Fibroblast of upper back skin (primary cell): ENCODE data around the gene ECSIT.
"Not testable (repeated sequence)": the region's sequence is repeated elsewhere in the genome, so short reads cannot be mapped to it uniquely, and the experiment has no call there.

Source experiments
- DNase-seq: peaks from one replicate; pipeline ENCODE4 v3.0.0-alpha.2; 2013

ECSIT gene, protein sequence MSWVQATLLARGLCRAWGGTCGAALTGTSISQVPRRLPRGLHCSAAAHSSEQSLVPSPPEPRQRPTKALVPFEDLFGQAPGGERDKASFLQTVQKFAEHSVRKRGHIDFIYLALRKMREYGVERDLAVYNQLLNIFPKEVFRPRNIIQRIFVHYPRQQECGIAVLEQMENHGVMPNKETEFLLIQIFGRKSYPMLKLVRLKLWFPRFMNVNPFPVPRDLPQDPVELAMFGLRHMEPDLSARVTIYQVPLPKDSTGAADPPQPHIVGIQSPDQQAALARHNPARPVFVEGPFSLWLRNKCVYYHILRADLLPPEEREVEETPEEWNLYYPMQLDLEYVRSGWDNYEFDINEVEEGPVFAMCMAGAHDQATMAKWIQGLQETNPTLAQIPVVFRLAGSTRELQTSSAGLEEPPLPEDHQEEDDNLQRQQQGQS

DNA sequence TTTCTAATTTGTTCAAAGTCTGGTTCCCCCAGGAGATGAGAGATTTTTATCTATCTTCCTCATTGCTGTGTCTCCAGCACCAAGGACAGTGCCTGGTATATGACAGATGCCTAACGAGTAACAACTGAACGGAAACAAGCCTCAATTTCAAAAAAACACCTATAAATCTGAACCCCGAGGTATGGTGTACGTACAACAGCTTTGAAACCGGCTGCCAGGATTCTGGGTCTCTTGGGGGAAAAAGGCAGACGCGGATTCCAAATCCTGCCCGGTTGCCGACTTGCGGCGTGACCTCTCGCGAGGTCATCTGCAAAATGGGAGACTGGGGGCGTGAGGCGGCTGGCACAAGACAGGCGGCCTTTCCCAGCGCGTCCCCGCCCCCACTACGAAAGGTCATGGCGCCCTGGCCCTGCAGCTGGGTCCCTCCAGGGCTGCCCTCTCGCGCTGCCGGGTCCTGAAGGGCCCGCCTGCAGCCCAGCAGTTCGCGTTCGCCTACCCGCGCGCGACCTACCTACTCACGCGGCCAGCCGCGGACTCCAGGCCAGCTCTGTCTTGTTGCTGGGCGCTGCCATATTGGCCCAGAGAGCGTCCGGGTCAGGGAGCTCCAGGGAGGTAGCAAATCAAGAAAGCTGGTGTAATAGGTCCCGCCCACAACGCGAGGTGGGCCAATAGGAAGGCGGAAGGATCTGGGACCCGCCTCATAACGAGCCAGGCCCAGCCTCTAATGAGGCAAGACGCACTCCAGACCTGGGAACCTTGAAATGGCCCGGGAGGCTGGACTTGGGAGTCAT is at the start of gene ECSIT:
Gene ECSIT, minus strand, starts transcription at position 584 of the 791 bp plus-strand sequence. CDS start 9,964 bp downstream, outside the sequence.
- DNase-seq = peak; percentile 99

DNA sequence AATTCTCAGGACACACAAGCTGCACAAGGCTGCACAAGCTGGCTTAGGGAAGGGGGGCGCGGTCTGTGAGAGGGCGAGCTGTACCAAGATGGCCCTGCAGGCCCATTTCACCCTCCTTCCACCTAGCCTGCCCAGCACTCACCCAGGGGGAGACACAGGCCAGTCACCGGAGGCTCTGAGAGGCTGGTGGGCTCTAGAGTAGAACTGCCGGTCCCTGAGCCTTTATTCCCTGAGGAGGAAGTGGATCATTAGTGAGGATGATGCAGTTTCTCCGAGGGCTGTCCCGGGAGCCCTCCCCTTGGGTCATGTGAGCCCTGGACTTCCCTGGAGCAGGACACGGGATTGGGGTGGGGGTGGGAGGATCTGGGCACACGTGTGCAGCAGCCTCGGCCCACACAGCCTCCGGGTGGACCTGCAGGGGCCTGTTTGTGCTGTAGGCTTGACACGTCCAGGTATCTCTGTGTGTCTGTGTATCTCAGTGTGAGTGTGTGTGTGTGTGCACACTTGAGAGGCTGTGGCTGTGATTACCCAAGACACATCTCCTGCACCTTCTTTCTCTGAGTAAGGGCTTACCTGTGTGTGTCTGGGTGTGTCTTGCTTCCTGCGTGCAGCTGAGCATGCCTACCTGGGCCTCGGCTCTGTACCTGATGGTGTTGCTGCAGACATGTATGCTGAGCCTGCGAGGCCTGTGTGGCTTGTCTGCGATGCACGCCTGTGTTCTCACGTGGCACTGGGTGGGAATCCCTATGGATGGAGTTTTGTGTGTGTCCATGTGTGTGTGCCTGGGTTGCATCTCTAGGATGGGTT is 48.7 kb upstream of the ECSIT start, which contains the start of gene ACP5:
Gene ACP5, minus strand, starts transcription at position 195 of the 807 bp plus-strand sequence. CDS start 328 bp downstream, outside the sequence.
- DNase-seq = no peak

DNA sequence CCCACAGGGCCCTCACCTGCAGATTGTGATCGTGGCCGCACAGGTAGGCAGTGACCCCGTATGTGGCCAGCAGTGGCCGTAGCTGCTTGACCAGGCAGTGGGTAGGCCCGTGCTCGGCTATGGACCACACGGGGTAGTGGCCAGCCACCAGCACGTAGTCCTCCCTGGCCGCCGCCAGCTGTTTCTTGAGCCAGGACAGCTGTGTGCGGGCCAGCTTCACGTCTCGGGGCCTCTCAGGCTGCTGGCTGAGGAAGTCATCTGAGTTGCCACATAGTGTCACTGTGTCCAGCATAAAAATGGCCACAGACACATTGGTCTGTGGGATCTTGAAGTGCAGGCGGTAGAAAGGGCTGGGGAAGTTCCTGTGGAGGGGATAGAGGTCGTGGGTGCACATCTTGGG is 47.3 kb upstream of the ECSIT start:
- DNase-seq = no peak

DNA sequence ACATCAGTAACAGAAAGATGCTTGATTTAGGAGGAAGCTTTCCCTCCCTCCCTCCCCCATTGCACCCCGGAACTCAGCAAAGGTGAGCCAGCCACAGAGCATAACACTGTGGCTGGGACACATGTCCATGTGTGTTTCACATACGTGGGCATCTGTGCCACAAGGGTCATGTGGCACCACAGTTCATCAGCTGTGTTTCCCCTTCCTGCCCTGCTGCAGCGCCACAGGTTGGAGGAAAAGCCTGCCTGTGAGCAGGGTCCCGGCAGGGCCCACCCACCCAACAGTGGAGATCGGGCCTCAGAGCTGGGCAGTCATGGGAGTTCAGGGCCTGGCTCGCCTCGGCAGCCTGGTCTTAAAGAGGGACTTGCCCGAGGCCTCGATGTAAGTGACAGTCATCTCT is 45.8 kb upstream of the ECSIT start:
- no peak for DNase-seq

DNA sequence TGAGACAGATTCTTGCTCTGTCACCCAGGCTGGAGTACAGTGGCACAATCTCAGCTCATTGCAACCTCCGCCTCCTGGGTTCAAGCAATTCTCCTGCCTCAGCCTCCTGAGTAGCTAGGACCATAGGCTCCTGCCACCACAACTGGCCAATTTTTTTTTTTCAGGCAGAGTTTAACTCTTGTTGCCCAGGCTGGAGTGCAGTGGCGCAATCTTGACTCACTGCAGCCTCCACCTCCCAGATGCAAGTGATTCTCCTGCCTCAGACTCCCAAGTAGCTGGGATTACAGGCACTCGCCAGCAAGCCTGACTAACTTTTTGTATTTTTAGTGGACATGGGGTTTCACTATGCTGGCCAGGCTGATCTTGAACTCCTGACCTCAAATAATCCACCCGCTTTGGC is 44.8 kb upstream of the ECSIT start:
- DNase-seq = not testable (repeated sequence)

DNA sequence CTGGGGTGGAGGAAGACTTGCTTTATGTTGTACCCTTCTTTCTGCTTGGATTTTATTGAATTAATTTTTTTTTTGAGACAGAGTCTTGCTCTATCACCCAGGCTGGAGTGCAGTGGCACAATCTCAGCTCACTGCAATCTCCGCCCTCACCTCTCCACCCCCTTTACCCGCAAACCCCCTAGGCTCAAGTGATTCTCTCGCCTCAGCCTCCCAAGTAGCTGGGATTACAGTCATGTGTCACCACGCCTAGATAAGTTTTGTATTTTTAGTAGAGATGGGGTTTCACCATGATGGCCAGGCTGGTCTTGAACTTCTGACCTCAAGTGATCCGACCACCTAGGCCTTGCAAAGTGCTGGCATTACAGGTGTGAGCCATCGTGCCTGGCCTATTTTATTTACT is 44.4 kb upstream of the ECSIT start:
- DNase-seq = not testable (repeated sequence)

DNA sequence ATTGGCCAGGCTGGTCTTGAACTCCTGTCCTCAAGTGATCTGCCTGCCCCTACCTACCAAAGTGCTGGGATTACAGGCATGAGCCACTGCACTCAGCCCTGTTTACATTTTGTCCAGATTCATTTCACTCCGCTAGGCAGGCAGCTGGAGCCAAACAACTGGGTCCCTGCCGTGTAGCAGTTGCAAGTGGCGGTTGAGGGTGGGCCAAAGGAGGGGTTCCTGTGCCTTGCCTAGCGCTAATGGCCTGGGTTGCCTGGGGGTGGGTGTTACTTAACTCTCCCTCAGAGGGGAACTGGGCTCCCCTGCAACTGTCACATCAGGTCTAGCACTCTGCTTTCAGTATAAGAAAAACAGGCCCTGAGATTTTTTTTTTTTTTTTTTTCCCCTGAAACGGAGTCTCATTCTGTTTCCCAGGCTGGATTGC is 41.1 kb upstream of the ECSIT start:
- DNase-seq = no peak

DNA sequence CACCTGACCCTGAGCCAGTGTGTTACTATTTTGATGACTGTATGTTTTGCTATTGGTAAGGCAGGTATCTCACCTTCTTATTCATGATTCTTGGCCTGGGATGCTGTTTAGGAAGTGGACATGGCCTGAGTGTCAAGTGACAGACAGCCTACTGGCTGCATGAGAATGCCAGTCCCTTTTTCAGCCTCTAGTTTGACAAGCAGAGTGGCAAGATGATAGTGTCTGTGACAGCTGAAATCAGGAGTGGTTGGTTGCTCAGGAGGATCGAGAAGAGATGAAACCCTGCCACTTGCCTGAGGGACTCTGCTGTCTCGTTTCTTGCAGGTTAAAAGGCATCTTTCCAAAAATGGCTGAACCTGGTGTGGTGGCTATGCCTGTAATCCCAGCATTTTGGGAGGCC is 37.2 kb upstream of the ECSIT start:
- no peak for DNase-seq

DNA sequence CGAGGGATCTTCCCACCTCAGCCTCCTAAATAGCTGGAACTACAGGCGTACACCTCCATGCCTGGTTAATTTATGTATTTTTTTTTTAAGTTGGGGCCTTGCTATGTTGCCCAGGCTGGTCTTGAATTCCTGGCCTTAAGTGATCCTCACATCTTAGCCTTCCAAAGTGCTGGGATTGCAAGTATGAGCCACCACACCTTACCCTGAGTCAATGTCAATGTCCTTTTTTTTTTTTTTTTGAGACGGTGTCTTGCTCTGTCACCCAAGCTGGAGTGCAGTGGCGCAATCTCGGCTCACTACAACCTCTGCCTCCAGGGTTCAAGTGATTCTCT is 36.7 kb upstream of the ECSIT start:
- DNase-seq = not testable (repeated sequence)

DNA sequence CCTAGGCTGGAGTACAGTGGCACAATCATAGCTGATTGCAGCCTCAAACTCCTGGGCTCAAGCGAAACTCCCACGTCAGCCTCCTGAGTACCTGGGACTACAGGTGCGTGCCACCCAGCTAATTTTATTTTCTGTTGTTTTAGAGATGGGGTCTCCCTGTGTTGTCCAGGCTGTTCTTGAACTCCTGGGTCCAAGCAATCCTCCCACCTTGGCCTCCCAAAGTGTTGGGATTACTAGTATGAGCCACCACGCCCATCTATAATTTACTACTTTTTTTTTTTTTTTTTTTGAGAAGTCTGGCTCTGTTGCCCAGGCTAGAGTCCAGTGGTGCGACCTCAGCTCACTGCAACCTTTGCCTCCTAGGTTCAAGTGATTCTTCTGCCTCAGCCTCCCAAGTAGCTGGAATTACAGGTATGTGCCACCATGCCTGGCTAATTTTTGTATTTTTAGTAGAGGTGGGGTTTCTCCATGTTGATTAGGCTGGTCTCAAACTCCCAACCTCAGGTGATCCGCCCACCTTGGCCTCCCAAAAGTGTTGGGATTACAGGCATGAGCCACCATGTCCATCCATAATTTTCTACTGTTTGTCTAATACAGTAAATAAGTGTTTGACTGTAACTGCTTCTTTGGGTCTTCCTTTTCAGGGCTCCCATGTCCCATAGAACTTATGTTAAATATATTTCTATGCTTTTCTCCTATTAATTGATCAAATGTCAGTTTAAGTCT is 35.3 kb upstream of the ECSIT start:
- not testable (repeated sequence) for DNase-seq

DNA sequence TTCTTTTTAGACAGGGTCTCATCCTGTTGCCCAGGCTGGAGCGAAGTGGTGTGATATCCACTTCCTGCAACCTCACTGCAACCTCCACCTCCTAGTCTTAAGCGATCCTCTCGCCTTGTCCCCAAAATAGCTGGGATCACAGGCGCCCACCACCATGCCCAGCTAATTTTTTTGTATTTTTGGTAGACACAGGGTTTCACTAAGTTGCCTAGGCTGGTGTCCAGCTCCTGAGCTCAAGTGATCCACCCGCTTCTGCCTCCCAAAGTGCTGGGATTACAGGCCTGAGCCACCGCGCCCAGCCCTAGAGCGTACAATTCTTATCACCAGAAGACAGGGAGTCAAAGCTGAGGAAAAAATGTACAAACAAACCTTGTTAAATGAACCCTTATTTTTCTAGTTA is 34.6 kb upstream of the ECSIT start:
- DNase-seq = no peak

DNA sequence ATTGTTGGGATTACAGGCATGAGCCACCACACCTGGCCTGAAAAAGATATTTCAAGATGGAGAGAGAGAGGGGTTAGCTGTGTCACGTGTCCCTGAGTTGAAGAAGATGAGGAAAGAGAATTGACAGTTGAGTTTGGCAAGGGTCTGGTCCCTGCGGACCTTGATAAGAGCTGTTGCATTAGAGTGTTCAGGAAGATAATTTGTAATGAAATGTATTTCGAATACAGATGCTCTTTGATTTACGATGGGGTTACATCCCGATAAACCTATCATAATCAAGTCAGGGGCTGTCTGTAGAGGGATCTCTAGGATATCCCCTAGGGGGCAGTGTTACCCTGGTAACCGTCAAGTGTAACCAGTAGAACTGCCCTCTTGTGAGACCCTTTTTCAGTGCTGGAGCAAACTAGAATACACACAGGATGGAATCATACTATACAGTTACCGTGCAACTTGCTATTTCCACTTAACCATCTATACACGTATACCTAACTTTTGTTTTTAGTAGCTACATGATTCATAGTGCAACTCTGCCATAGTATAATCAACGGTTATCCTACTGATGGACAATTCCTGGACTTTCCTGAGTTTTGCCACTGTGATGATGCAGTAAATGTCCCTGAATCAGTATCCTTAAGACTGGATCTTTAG is 31.6 kb upstream of the ECSIT start:
- DNase-seq = peak; percentile 72

DNA sequence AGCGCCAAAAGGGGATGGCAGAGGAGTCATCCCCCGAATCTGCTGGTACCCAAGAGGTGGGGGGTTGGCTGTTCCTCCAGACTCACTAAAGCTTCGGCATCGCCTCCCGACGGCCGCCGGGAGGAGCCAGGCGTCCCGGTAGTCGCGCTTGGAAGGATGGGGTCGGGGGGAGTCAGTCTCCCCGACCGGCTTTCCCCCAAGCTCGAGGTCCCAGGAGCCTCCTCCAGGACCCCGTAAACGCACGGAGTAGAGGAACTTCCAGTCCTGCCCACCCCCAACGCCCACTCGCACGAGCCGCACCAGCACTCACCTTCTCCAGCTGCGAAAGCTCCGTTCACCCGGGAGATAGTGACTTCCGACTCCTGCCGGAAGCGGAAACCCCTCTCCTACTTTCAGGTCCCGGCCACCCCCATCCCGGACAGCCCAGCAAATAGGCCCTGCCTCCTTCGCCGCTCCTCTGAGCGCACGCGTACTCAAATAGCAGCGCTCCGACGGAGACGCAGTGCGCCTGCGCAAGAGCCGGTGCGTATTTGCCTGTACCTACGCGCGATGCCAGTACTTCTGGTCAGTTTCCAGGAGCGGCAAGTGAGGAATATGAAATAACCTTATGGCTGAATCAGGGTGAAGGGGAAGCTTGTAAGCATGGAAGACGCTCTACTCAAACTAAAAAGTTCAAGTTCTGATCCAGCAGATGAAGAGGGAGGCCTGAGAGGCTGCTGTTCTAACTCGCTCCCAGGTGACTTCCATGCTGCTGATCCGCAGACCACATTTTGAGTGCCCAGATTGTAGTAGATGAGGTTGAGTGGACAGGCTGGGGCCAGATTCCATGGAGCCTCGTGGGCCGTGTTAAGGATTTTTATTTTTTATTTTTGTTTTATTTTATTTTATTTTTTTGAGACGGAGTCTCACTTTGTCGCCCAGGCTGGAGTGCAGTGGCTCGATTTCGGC is 30.2 kb upstream of the ECSIT start, which contains the start of gene ELOF1:
Gene ELOF1, minus strand, starts transcription at position 350 of the 948 bp plus-strand sequence. CDS start 4,883 bp downstream, outside the sequence.
- DNase-seq = peak; percentile 98

DNA sequence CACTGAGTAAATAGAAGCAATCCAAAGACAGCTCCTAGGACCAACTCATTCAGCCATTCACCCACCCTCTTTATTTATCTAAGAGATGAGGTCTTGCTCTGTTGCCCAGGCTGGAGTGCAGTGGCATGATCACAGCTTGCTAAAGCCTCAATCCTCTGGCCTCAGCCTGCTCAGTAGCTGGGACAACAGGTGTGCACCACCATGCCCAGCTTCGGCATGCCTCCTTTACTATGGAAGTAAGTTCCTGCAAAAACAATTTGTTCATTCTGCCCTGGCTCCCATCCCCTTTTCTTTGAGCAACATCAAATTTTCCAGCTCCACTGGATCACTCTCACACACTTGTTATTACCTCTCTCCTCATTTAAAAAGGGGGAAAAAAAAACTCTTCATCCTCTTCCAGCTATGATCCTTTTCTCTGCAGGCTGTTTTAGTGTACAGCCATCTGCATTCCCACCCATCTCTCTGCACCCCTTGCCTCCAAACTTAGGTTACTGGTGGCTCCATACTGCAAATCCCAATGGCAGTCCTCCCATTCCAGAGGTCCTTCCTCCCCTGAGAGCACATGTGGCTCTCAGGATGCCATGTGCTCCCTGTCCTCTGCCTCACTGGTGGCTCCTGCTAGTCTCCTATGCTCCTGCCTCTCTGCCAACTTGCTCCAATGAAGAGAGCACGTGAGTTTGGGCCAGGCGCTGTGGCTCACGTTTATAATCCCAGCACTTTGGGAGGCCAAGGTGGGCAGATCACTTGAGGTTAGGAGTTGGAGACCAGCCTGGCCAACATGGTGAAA is 27.9 kb upstream of the ECSIT start:
- DNase-seq = no peak

DNA sequence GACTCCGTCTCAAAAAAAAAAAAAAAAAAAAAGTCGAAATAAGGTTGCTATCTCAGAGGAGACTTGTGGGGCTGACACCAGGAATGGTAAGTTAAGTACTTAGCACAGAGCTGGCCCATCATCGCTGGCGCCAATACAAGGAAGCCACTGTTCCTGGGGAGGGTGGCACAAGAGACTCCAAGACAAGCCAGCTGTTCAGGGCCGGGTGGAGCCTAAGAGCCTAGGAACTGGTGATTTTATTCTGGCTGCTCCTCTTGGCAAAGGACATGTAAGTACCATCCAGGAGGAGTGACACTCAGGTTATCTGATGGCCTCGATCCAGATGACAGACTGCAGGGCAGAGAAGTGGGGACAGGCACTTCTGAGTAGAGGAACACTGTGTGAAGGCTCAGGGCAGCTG is 26.3 kb upstream of the ECSIT start:
- DNase-seq = no peak

DNA sequence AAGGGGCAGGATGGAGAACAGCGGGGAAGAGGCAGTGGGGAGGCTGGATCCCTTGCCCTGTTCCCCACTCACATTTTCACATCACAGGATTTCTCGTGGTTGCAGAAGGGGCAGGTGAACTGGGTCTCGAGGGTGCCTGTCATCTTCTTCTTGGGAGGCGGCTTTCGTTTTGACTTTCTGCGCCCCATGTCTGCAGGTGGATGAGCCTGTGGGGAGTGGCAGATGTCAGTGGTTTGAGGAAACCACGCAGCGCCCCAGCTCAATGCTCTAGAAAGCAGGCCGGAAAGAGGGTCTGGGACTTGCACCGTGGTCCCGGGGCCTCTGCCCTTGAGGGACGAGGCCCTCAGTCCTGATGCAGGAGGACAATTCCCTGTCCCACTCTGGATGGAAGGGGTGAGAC is 25.2 kb upstream of the ECSIT start:
- no peak for DNase-seq

DNA sequence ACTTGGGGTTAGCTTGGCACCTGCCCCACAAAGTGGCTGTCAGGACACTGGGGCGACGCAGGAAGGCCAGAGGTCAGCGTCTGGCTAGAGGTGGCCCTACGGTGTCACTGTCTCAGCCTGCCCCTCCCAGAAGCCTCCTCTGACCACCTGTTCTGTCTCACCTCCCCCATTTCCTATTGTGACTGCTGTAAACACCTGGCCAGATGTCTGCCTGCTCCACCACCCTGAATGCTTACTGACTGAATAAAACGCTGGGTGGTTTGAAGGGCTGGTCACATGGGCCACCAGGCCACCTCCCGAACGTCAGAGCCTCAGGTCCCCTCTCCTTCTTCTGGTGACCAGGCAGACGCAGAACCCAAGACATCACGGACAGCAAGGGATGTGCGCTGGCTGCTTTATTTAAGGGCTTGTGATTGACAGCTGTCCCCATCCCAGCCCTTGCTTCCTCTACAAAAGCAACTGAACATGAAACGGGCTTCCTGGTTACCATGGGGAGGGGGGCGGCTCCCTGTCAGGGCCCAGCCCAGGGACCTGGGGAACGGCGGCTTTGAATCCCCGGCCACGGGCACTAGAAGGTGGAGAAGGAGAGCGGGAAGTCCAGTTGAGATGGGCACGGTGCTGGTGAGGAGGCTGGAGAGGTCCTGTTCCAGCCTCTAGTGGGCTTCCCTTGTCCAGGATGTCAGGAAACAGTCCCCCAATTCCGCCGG is 23.9 kb upstream of the ECSIT start:
- DNase-seq = no peak

DNA sequence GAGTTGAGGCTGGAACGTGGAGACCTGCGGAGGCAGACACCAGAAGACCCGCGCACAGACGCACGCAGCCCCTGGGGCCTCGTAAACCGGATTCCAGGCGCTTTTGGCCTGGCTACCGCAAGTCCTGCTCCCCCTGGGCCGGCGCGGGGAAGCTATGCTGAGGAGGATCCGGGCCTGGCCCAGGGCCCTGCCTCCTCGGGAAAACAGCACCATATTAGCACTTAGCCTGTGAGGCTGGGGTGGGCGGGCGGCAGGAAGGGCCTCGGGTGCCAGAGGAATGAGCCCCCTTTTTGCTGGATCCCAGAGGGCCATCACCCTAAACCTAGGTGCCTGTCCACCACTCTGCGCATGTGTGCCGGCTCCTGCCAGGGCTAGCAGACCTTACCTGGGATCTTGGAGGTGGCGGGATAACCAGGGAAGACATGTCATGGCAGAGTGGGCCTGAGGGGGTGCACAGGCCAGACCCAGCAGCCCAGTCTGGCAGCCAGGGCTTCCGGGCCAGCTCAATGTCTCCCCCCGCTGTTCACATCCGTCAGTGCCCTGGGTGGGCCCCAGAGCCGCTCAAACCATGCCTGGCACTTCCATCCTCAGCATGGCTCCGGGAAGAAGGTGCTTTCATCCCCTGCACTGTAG is 22.8 kb upstream of the ECSIT start:
- DNase-seq = no peak

DNA sequence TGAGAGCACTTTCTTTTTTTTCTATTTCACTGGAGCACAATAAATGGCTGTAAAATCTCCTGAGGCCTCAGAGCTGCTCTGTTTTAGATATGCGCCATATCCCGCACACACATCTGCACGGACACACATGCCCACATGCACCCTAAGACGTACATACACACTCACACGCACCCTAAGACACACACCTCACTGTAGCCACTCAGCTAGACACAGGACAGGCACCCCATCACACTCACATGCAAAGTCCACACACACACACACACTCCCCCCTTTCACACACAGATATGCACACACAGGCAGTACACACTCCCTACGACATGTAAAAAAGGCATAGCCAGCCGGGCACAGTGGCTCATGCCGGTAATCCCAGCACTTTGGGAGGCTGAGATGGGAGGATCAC is 21.3 kb upstream of the ECSIT start:
- no peak for DNase-seq
